Mesendoderm (in vitro differentiated cells): Measurements from ENCODE around the gene PRAMEF17.
"Not testable (repeated sequence)": the region's sequence is repeated elsewhere in the genome, so short reads cannot be mapped to it uniquely, and the experiment has no call there.

Experiments used
- DNase-seq: peaks from one replicate; pipeline ENCODE4 v3.0.0; 2013
- H2AK5ac ChIP-seq: 2 replicates; pipeline ENCODE4 v1.6.1; 2013; ENCODE audit warnings: low read length, inconsistent platforms
- H2BK120ac ChIP-seq: 2 replicates; pipeline ENCODE4 v1.6.1; 2013; ENCODE audit warnings: low read depth, mild to moderate bottlenecking, low read length, moderate library complexity, mixed read lengths
- H2BK15ac ChIP-seq: replicated peaks from 2 replicates; pipeline ENCODE4 v1.6.1; 2013; ENCODE audit warnings: low read depth, mild to moderate bottlenecking, moderate library complexity
- H2BK5ac ChIP-seq: 2 replicates; pipeline ENCODE4 v1.6.1; 2013; ENCODE audit warnings: low read length, inconsistent platforms
- H3K18ac ChIP-seq: 2 replicates; pipeline ENCODE4 v1.6.1; 2013; ENCODE audit warnings: mild to moderate bottlenecking, low read length, mixed read lengths
- H3K23ac ChIP-seq: one replicate; pipeline ENCODE4 v1.6.1; 2013; ENCODE audit warnings: low read length
- H3K27ac ChIP-seq: 2 replicates; pipeline ENCODE4 v1.5.1; 2013; ENCODE audit warnings: low read depth, mild to moderate bottlenecking, inconsistent platforms, low read length, moderate library complexity
- H3K27me3 ChIP-seq: 2 replicates; pipeline ENCODE4 v1.6.1; 2013; ENCODE audit warnings: low read length, control low read depth, mild to moderate bottlenecking, inconsistent platforms; ENCODE audit not compliant: insufficient read depth, poor library complexity
- H3K36me3 ChIP-seq: 2 replicates; pipeline ENCODE4 v1.6.1; 2013; ENCODE audit warnings: low read length, inconsistent platforms; ENCODE audit not compliant: control insufficient read depth, insufficient read depth
- H3K4ac ChIP-seq: one replicate; pipeline ENCODE4 v1.6.1; 2013; ENCODE audit warnings: low read depth, mild to moderate bottlenecking, low read length, moderate library complexity
- H3K4me1 ChIP-seq: 2 replicates; pipeline ENCODE4 v1.6.1; 2013; ENCODE audit warnings: low read depth, low read length, inconsistent platforms; ENCODE audit not compliant: control insufficient read depth
- H3K4me2 ChIP-seq: 2 replicates; pipeline ENCODE4 v1.6.1; 2013; ENCODE audit warnings: low read length
- H3K4me3 ChIP-seq: 2 replicates; pipeline ENCODE4 v1.5.1; 2013; ENCODE audit warnings: mild to moderate bottlenecking, low read length
- H3K56ac ChIP-seq: one replicate; pipeline ENCODE4 v1.6.1; 2013; ENCODE audit warnings: low read length
- H3K79me1 ChIP-seq: 2 replicates; pipeline ENCODE4 v1.6.1; 2013; ENCODE audit warnings: low read length, inconsistent platforms
- H3K79me2 ChIP-seq: 2 replicates; pipeline ENCODE4 v1.6.1; 2013; ENCODE audit warnings: mild to moderate bottlenecking, low read length; ENCODE audit not compliant: control insufficient read depth, insufficient read depth
- H3K9ac ChIP-seq: 2 replicates; pipeline ENCODE4 v1.6.1; 2013; ENCODE audit warnings: low read length, inconsistent platforms
- H4K5ac ChIP-seq: one replicate; pipeline ENCODE4 v1.6.1; 2013; ENCODE audit warnings: low read length
- H4K8ac ChIP-seq: one replicate; pipeline ENCODE4 v1.6.1; 2013; ENCODE audit warnings: low read depth, mild to moderate bottlenecking, control low read depth, low read length, moderate library complexity
- WGBS: extraction: QIAGEN DNeasy Blood & Tissue Kit; methylation state at CpG from one replicate; pipeline ENCODE4 v1.1.7; 2013; ENCODE audit warnings: low lambda C conversion rate, missing lambda C conversion rate; ENCODE audit not compliant: insufficient coverage; ENCODE audit errors: extremely low coverage; 5-methylcytosine and 5-hydroxymethylcytosine counted together

The PRAMEF17 gene

GRCh38 chr1:13430495-13430894 is 41.1 kb downstream of the PRAMEF17 start:
- no peaks in the 10 kb centered on the region for H3K4me1 ChIP-seq
- H2BK15ac ChIP-seq = no peak overlapping the region
- no peak overlapping the region for H3K4me3 ChIP-seq
- H3K4ac ChIP-seq = no peak overlapping the region
- no CpG with 5 or more reads among the region's 13 CpGs for WGBS
- no peak overlapping the region for H3K56ac ChIP-seq
- H3K23ac ChIP-seq = no peak overlapping the region
- no peak overlapping the region for H4K5ac ChIP-seq
- no peak overlapping the region for H3K18ac ChIP-seq
- H3K4me2 ChIP-seq = no peak overlapping the region
- no peaks in the 10 kb centered on the region for H3K36me3 ChIP-seq
- no peak overlapping the region for H4K8ac ChIP-seq
- H3K79me2 ChIP-seq = no peaks in the 10 kb centered on the region
- H2BK5ac ChIP-seq = no peak overlapping the region
- no peaks in the 10 kb centered on the region for H3K27me3 ChIP-seq
- no peak overlapping the region for H3K9ac ChIP-seq
- H2BK120ac ChIP-seq = no peak overlapping the region
- DNase-seq = no peak
- H3K27ac ChIP-seq = no peak overlapping the region
- H2AK5ac ChIP-seq = no peak overlapping the region
- no peaks in the 10 kb centered on the region for H3K79me1 ChIP-seq

- WGBS = no CpG with 5 or more reads among the region's 3 CpGs
- Histone ChIP-seq H3K23ac (no peak overlapping the region), H3K9ac (no peak overlapping the region), H2BK15ac (no peak overlapping the region), H3K79me2 (no peaks in the 10 kb centered on the region), H4K5ac (no peak overlapping the region), H4K8ac (no peak overlapping the region), H3K36me3 (no peaks in the 10 kb centered on the region), H3K79me1 (no peaks in the 10 kb centered on the region), H3K56ac (no peak overlapping the region), H3K4ac (no peak overlapping the region), H3K27ac (no peak overlapping the region), H3K18ac (no peak overlapping the region), H2BK120ac (no peak overlapping the region), H3K4me1 (no peaks in the 10 kb centered on the region), H3K4me2 (no peak overlapping the region), H3K4me3 (no peak overlapping the region), H2BK5ac (no peak overlapping the region), H2AK5ac (no peak overlapping the region), H3K27me3 (no peaks in the 10 kb centered on the region)
- no peak for DNase-seq
Measured at GRCh38 chr1:13432251-13432650, 42.8 kb downstream of the PRAMEF17 start.

- H2BK5ac ChIP-seq, H3K23ac ChIP-seq, H3K4ac ChIP-seq, H3K27ac ChIP-seq, H2BK15ac ChIP-seq, H2BK120ac ChIP-seq, H3K56ac ChIP-seq, H3K36me3 ChIP-seq, H3K18ac ChIP-seq, H3K9ac ChIP-seq, H4K8ac ChIP-seq, H2AK5ac ChIP-seq, H4K5ac ChIP-seq, H3K79me2 ChIP-seq, H3K4me3 ChIP-seq, H3K4me1 ChIP-seq, H3K4me2 ChIP-seq, H3K79me1 ChIP-seq, DNase-seq, H3K27me3 ChIP-seq: not testable (repeated sequence)
- WGBS = no CpG with 5 or more reads among the region's 32 CpGs
Measured at GRCh38 chr1:13433694-13434358, 44.4 kb downstream of the PRAMEF17 start.

GRCh38 chr1:13435458-13435857 is 46.0 kb downstream of the PRAMEF17 start:
- Histone ChIP-seq H3K79me1 (no peaks in the 10 kb centered on the region), H3K4me3 (no peak overlapping the region), H3K27ac (no peak overlapping the region), H2BK5ac (no peak overlapping the region), H3K4me2 (no peak overlapping the region), H3K56ac (no peak overlapping the region), H3K79me2 (no peaks in the 10 kb centered on the region), H2BK15ac (no peak overlapping the region), H3K9ac (no peak overlapping the region), H4K5ac (no peak overlapping the region), H3K27me3 (no peaks in the 10 kb centered on the region), H2BK120ac (no peak overlapping the region), H3K18ac (no peak overlapping the region), H3K4ac (no peak overlapping the region), H4K8ac (no peak overlapping the region), H2AK5ac (no peak overlapping the region), H3K36me3 (no peaks in the 10 kb centered on the region), H3K4me1 (no peaks in the 10 kb centered on the region), H3K23ac (no peak overlapping the region)
- DNase-seq = no peak
- WGBS = no CpG with 5 or more reads among the region's 3 CpGs

GRCh38 chr1:13439104-13439783 is 49.8 kb downstream of the PRAMEF17 start:
- not testable (repeated sequence) for H3K4me1 ChIP-seq, H3K27ac ChIP-seq, H2AK5ac ChIP-seq, H3K79me1 ChIP-seq, H3K56ac ChIP-seq, H3K18ac ChIP-seq, H3K4me3 ChIP-seq, H3K79me2 ChIP-seq, H3K36me3 ChIP-seq, H2BK15ac ChIP-seq, H3K4ac ChIP-seq, H2BK5ac ChIP-seq, H3K23ac ChIP-seq, H2BK120ac ChIP-seq, H3K9ac ChIP-seq, H4K5ac ChIP-seq, DNase-seq, H4K8ac ChIP-seq, H3K27me3 ChIP-seq, H3K4me2 ChIP-seq
- no CpG with 5 or more reads among the region's 49 CpGs for WGBS
